Brain microvascular endothelial cell (primary cell): ENCODE results near the gene NPEPL1.
"Not testable (repeated sequence)": the region's sequence is repeated elsewhere in the genome, so short reads cannot be mapped to it uniquely, and the experiment has no call there.

ENCODE experiments used
- DNase-seq: peaks from one replicate; pipeline ENCODE4 v3.0.0-alpha.2; 2020
- H3K27ac ChIP-seq: fragments of 250-450 bp; sonication (Bioruptor Pico); 2 replicates; pipeline ENCODE4 v1.5.1; 2020; ENCODE audit warnings: mild to moderate bottlenecking, moderate library complexity
- H3K27me3 ChIP-seq: fragments of 250-450 bp; sonication (Bioruptor Pico); replicated peaks from 2 replicates; pipeline ENCODE4 v1.5.1; 2020; ENCODE audit warnings: mild to moderate bottlenecking
- H3K36me3 ChIP-seq: fragments of 250-450 bp; sonication (Bioruptor Pico); replicated peaks from 2 replicates; pipeline ENCODE4 v1.5.1; 2020; ENCODE audit warnings: mild to moderate bottlenecking
- H3K4me3 ChIP-seq: 2 replicates; pipeline ENCODE4 v1.5.1; 2011; ENCODE audit warnings: low read depth, mild to moderate bottlenecking, control low read depth, low read length, moderate library complexity
- in situ Hi-C: cut with HindIII; loops from 2 replicates; pipeline ENCODE4 v1.10.0; 2017; ENCODE audit warnings: low sequenced_read_pairs, low pct_ligation_motif_present
- TF ChIP-seq, protein P1 (sequence below): IDR thresholded peaks from 2 replicates; pipeline ENCODE4 v1.5.1; 2011; ENCODE audit warnings: low read depth, mild to moderate bottlenecking, moderate library complexity, low read length, control low read depth, inconsistent platforms; ENCODE audit errors: missing control alignments

Gene NPEPL1

GRCh38 chr20:58720890-58721289 is 28.3 kb downstream of the NPEPL1 start:
- in situ Hi-C loops: no loop called here
- TF ChIP-seq, protein P1, sequence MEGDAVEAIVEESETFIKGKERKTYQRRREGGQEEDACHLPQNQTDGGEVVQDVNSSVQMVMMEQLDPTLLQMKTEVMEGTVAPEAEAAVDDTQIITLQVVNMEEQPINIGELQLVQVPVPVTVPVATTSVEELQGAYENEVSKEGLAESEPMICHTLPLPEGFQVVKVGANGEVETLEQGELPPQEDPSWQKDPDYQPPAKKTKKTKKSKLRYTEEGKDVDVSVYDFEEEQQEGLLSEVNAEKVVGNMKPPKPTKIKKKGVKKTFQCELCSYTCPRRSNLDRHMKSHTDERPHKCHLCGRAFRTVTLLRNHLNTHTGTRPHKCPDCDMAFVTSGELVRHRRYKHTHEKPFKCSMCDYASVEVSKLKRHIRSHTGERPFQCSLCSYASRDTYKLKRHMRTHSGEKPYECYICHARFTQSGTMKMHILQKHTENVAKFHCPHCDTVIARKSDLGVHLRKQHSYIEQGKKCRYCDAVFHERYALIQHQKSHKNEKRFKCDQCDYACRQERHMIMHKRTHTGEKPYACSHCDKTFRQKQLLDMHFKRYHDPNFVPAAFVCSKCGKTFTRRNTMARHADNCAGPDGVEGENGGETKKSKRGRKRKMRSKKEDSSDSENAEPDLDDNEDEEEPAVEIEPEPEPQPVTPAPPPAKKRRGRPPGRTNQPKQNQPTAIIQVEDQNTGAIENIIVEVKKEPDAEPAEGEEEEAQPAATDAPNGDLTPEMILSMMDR: no peak
- H3K27ac ChIP-seq: no peak overlapping the region
- H3K27me3 ChIP-seq: peaks cover 3% of the 10 kb centered on the region
- H3K36me3 ChIP-seq: no peaks in the 10 kb centered on the region
- H3K4me3 ChIP-seq: no peak overlapping the region
- DNase-seq: no peak

DNA sequence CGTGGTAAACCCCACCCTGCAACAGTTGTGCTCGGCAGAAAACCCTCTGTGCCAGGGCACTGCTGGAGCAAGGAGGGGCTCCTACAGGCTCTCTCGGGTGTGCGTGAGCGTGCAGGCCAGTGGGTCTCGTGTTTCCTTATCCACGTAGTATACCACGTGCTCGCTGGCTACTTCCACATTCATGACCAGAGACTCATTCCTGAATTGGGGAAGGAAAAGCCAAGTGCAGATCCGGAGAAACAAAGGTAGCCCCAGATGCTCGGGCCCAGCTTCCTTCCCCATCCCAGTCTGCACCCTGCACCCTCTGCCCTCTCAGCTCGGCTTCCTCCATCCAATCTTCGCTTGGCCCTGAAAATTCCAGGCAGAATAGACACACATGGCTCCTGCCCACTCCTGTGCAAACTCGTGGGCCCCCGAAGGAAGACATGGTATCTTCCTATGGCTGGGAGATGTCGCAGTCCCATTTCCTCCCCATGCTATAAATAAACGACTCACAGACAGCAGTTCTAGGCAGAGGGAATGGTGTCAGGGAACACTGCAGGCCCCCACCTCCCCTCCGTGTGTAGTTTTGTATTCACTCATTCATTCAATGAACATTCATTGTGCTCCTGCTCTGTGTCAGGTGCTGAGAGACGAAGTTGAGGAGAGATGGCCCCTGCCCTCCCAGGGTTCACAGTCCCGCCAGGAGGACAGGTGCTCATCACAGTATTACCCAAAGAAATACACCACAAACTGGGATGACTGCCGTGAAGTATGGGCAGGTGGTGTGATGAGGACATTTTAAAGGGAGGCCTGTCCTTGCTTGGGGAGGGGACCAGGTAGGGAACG is 29.6 kb downstream of the NPEPL1 start:
- TF ChIP-seq, protein P1: no peak
- Histone ChIP-seq H3K27me3 (peaks cover 3% of the 10 kb centered on the region), H3K4me3 (no peak overlapping the region), H3K27ac (no peak overlapping the region), H3K36me3 (no peaks in the 10 kb centered on the region)
- in situ Hi-C loops: no loop called here
- no peak for DNase-seq

GRCh38 chr20:58722877-58723627 is 30.5 kb downstream of the NPEPL1 start:
- H3K4me3 ChIP-seq: no peak overlapping the region
- no peak for DNase-seq
- in situ Hi-C loops: no loop called here
- H3K27me3 ChIP-seq: peaks cover 3% of the 10 kb centered on the region
- H3K36me3 ChIP-seq: no peaks in the 10 kb centered on the region
- TF ChIP-seq, protein P1: no peak
- H3K27ac ChIP-seq: no peak overlapping the region

DNA sequence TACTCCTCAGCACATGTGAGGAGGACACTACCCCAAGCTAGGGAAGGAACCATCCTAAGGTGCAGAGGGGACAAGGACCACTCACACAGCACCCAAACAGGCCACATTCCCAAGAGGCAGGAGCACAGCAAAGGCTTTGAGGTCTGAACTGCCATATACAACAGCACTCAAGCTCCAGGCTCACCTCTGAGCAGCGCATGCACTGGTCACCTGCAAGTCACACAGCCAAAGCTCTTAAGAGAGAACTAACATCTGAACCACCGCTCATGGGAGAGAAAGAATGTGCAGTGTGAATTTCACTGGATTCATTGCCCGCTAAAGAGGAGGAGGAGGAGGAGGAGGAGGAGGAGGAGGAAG is 31.0 kb downstream of the NPEPL1 start:
- H3K36me3 ChIP-seq: no peaks in the 10 kb centered on the region
- H3K27me3 ChIP-seq: peaks cover 3% of the 10 kb centered on the region
- in situ Hi-C loops: no loop called here
- H3K27ac ChIP-seq: no peak overlapping the region
- no peak overlapping the region for H3K4me3 ChIP-seq
- TF ChIP-seq, protein P1: no peak
- DNase-seq: no peak

DNA sequence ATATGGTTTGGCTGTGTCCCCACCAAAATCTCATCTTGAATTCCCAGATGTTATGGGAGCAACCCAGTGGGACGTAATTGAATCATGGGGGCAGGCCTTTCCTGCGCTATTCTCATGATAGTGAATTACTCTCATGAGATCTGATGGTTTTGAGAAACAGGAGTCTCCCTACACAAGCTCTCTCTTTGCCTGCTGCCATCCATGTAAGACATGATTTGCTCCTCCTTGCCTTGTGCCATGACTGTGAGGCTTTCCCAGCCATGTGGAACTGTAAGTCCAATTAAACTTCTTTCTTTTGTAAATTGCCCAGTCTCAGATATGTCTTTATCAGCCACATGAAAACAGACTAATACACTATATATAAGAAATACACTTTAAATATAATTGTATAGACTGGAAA is 33.6 kb downstream of the NPEPL1 start:
- H3K27ac ChIP-seq, H3K36me3 ChIP-seq, H3K27me3 ChIP-seq, H3K4me3 ChIP-seq, DNase-seq, in situ Hi-C loops: not testable (repeated sequence)

DNA sequence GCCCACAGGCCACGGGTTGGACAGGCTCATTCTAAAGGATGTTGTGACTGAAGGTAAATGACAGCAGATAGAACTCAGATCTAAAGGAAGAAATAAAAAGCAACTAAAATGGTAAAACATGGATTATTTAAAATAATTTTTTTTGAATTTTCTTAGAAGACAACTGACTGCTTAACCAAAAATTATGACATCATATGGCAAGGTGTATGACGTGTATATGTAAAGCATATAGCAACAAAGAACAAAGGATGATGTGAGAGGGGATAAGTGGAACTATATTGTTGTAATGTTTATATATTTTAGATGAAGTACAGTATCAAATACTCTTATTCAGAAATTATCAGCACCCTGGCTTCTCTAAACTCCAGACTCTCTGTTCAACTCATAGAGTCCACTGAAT is 38.6 kb downstream of the NPEPL1 start:
- Histone ChIP-seq H3K27me3 (no peaks in the 10 kb centered on the region), H3K27ac (no peak overlapping the region), H3K36me3 (no peaks in the 10 kb centered on the region), H3K4me3 (no peak overlapping the region)
- no peak for DNase-seq
- in situ Hi-C loops: no loop called here
- TF ChIP-seq, protein P1: no peak
